ENCODE results near the gene FAM193A.
"Not testable (repeated sequence)": the region's sequence is repeated elsewhere in the genome, so short reads cannot be mapped to it uniquely, and the experiment has no call there.

DNA sequence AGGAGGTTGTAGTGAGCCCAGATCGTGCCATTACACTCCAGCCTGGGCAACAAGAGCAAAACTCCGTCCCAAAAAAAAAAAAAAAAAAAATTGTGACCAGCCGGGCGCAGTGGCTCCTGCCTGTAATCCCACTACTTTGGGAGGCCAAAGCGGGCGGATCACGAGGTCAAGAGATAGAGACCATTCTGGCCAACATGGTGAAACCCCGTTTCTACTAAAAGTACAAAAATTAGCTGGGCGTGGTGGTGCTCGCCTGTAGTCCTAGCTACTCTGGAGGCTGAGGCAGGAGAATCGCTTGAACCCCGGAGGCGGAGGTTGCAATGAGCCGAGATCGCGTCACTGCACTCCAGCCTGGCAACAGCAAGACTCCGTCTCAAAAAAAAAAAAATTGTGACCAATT is 190.4 kb downstream of the FAM193A start:
- TF ChIP-seq, protein P1, sequence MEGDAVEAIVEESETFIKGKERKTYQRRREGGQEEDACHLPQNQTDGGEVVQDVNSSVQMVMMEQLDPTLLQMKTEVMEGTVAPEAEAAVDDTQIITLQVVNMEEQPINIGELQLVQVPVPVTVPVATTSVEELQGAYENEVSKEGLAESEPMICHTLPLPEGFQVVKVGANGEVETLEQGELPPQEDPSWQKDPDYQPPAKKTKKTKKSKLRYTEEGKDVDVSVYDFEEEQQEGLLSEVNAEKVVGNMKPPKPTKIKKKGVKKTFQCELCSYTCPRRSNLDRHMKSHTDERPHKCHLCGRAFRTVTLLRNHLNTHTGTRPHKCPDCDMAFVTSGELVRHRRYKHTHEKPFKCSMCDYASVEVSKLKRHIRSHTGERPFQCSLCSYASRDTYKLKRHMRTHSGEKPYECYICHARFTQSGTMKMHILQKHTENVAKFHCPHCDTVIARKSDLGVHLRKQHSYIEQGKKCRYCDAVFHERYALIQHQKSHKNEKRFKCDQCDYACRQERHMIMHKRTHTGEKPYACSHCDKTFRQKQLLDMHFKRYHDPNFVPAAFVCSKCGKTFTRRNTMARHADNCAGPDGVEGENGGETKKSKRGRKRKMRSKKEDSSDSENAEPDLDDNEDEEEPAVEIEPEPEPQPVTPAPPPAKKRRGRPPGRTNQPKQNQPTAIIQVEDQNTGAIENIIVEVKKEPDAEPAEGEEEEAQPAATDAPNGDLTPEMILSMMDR (conservative IDR thresholded peaks at IDR 0.05; ENCODE audit: low read depth, low read length): not testable (repeated sequence)
- TF ChIP-seq EZH2 (IDR thresholded peaks at IDR 0.05; ENCODE audit: low read length, unreplicated experiment): not testable (repeated sequence)
